ENCODE results near the gene PRG2. TPM values are rescaled to one million over a fixed set of nuclear protein-coding genes. Genes with fewer than 3 reads are reported as not detected.
"Not testable (repeated sequence)": the region's sequence is repeated elsewhere in the genome, so short reads cannot be mapped to it uniquely, and the experiment has no call there.

Gene PRG2
- total RNA-seq, 1 donor from 2014 or later = not detected

GRCh38 chr11:57418131-57418530 is 27.7 kb upstream of the PRG2 start:
- no peak for DNase-seq

GRCh38 chr11:57417056-57417455 is 26.6 kb upstream of the PRG2 start:
- no peak for DNase-seq

- DNase-seq = peak; percentile 75
Measured at GRCh38 chr11:57416436-57416835, 26.0 kb upstream of the PRG2 start.

GRCh38 chr11:57414612-57415212 is 24.3 kb upstream of the PRG2 start:
- DNase-seq = no peak

GRCh38 chr11:57413681-57414080 is 23.2 kb upstream of the PRG2 start:
- no peak for DNase-seq

- no peak for DNase-seq
Measured at GRCh38 chr11:57410287-57410686, 19.8 kb upstream of the PRG2 start.

- DNase-seq = no peak
Measured at GRCh38 chr11:57409321-57410100, 19.1 kb upstream of the PRG2 start.

- DNase-seq = no peak
Measured at GRCh38 chr11:57408771-57409170, 18.3 kb upstream of the PRG2 start.

- no peak for DNase-seq
Measured at GRCh38 chr11:57407941-57408475, 17.6 kb upstream of the PRG2 start.

GRCh38 chr11:57407010-57407920 is 16.8 kb upstream of the PRG2 start:
- DNase-seq = peak; percentile 37

GRCh38 chr11:57406337-57406904 is 16.0 kb upstream of the PRG2 start:
- DNase-seq = peak; percentile 87

- DNase-seq = no peak
Measured at GRCh38 chr11:57405271-57405860, 14.9 kb upstream of the PRG2 start.

- DNase-seq = no peak
Measured at GRCh38 chr11:57403802-57404147, 13.3 kb upstream of the PRG2 start.

GRCh38 chr11:57403003-57403801 is 12.8 kb upstream of the PRG2 start:
- not testable (repeated sequence) for DNase-seq

- peak; percentile 28 for DNase-seq
Measured at GRCh38 chr11:57402188-57403002, 11.9 kb upstream of the PRG2 start.

GRCh38 chr11:57399972-57400578 is 9.6 kb upstream of the PRG2 start:
- no peak for DNase-seq

- peak; percentile 65 for DNase-seq
Measured at GRCh38 chr11:57399221-57399620, 8.8 kb upstream of the PRG2 start.

GRCh38 chr11:57397394-57397990 is 7.0 kb upstream of the PRG2 start:
- DNase-seq = no peak

GRCh38 chr11:57396744-57397143 is 6.3 kb upstream of the PRG2 start:
- DNase-seq = no peak

Data from dermis blood vessel endothelial cell (primary cell).